ENCODE measurements around the gene FILIP1.

The FILIP1 gene

GRCh38 chr6:75491291-75491690 is 2.3 kb downstream of the FILIP1 start:
- H3K9ac ChIP-seq (ENCODE audit: low read length) = no peak overlapping the region
- peak overlapping the region in 1 of 2 experiments; percentile 56 for H3K4ac ChIP-seq (ENCODE audit: low read depth in 1 of 2, low read length in 2 of 2)
- no peak overlapping the region for H2BK15ac ChIP-seq (ENCODE audit: low read depth, poor library complexity, severe bottlenecking)
- peak overlapping the region; percentile 19 for H2BK120ac ChIP-seq (ENCODE audit: low read depth, low read length)
- no peak overlapping the region for H2BK5ac ChIP-seq (ENCODE audit: low read depth, low read length, poor library complexity, severe bottlenecking)
- H2AFZ ChIP-seq (ENCODE audit: low read depth, low read length) = no peak overlapping the region
- no peaks in the 10 kb centered on the region for H3K27me3 ChIP-seq (ENCODE audit: control insufficient read depth in 1 of 2, insufficient read depth in 1 of 2, low read length in 2 of 2)
- no peaks in the 10 kb centered on the region for H3K9me3 ChIP-seq (ENCODE audit: control insufficient read depth, low read length)
- no peak overlapping the region for H3K23ac ChIP-seq (ENCODE audit: low read length in 2 of 2)
- no peak overlapping the region for H3K18ac ChIP-seq (ENCODE audit: low read depth in 1 of 2, low read length in 2 of 2)
- H2BK12ac ChIP-seq (ENCODE audit: low read length in 2 of 2) = peak overlapping the region in 1 of 2 experiments; percentile 15
- H3K27ac ChIP-seq (ENCODE audit: low read length, poor library complexity, severe bottlenecking) = no peak overlapping the region
- H3K79me1 ChIP-seq (replicated peaks; ENCODE audit: low read length, poor library complexity, severe bottlenecking) = peaks cover 2% of the 10 kb centered on the region
- no peak overlapping the region for H4K91ac ChIP-seq (ENCODE audit: low read length)
- H3K4me2 ChIP-seq (ENCODE audit: low read length, poor library complexity, severe bottlenecking) = peak overlapping the region; percentile 44
- 82% methylated on average over 1 of the region's 1 CpG for WGBS
- no peak overlapping the region for H4K8ac ChIP-seq (ENCODE audit: low read length)
- DNase-seq = no peak
- peaks cover 2% of the 10 kb centered on the region for H3K4me1 ChIP-seq (ENCODE audit: control insufficient read depth, insufficient read depth, low read depth, low read length)
- peak overlapping the region in 1 of 2 experiments; percentile 77 for H3K4me3 ChIP-seq (ENCODE audit: insufficient read depth in 1 of 2, low read depth in 1 of 2, low read length in 2 of 2)
- H3K14ac ChIP-seq (ENCODE audit: low read length in 2 of 2) = no peak overlapping the region
- no peaks in the 10 kb centered on the region for H3K36me3 ChIP-seq (ENCODE audit: control insufficient read depth in 1 of 2, insufficient read depth in 2 of 2, low read depth in 1 of 2, low read length in 2 of 2)
- no peak overlapping the region for H2AK5ac ChIP-seq (ENCODE audit: low read length, severe bottlenecking)

- no peak overlapping the region for H3K4ac ChIP-seq (ENCODE audit: low read depth in 1 of 2, low read length in 2 of 2)
- H4K91ac ChIP-seq (ENCODE audit: low read length) = no peak overlapping the region
- H2BK5ac ChIP-seq (ENCODE audit: low read depth, low read length, poor library complexity, severe bottlenecking) = no peak overlapping the region
- H2BK120ac ChIP-seq (ENCODE audit: low read depth, low read length) = no peak overlapping the region
- H3K9ac ChIP-seq (ENCODE audit: low read length) = no peak overlapping the region
- H3K9me3 ChIP-seq (ENCODE audit: control insufficient read depth, low read length) = no peaks in the 10 kb centered on the region
- no peaks in the 10 kb centered on the region for H3K36me3 ChIP-seq (ENCODE audit: control insufficient read depth in 1 of 2, insufficient read depth in 2 of 2, low read depth in 1 of 2, low read length in 2 of 2)
- no peaks in the 10 kb centered on the region for H3K27me3 ChIP-seq (ENCODE audit: control insufficient read depth in 1 of 2, insufficient read depth in 1 of 2, low read length in 2 of 2)
- no peak overlapping the region for H2BK12ac ChIP-seq (ENCODE audit: low read length in 2 of 2)
- H4K8ac ChIP-seq (ENCODE audit: low read length) = no peak overlapping the region
- H3K23ac ChIP-seq (ENCODE audit: low read length in 2 of 2) = no peak overlapping the region
- no peak overlapping the region for H2AK5ac ChIP-seq (ENCODE audit: low read length, severe bottlenecking)
- peak overlapping the region; percentile 21 for H3K4me2 ChIP-seq (ENCODE audit: low read length, poor library complexity, severe bottlenecking)
- no peak overlapping the region for H2AFZ ChIP-seq (ENCODE audit: low read depth, low read length)
- no peak overlapping the region for H3K27ac ChIP-seq (ENCODE audit: low read length, poor library complexity, severe bottlenecking)
- no peak overlapping the region for H3K14ac ChIP-seq (ENCODE audit: low read length in 2 of 2)
- no peak overlapping the region for H2BK15ac ChIP-seq (ENCODE audit: low read depth, poor library complexity, severe bottlenecking)
- H3K4me3 ChIP-seq (ENCODE audit: insufficient read depth in 1 of 2, low read depth in 1 of 2, low read length in 2 of 2) = no peak overlapping the region
- H3K79me1 ChIP-seq (replicated peaks; ENCODE audit: low read length, poor library complexity, severe bottlenecking) = peaks cover 6% of the 10 kb centered on the region
- no peak overlapping the region for H3K18ac ChIP-seq (ENCODE audit: low read depth in 1 of 2, low read length in 2 of 2)
- no peak for DNase-seq
- H3K4me1 ChIP-seq (ENCODE audit: control insufficient read depth, insufficient read depth, low read depth, low read length) = peaks cover 2% of the 10 kb centered on the region
- WGBS = 93% methylated on average over 2 of the region's 3 CpGs
These were observed 2.9 kb downstream of the FILIP1 start for GRCh38 chr6:75490706-75491105.

- H3K9ac ChIP-seq (ENCODE audit: low read length) = peak overlapping the region; percentile 75
- H2BK120ac ChIP-seq (ENCODE audit: low read depth, low read length) = no peak overlapping the region
- no peaks in the 10 kb centered on the region for H3K9me3 ChIP-seq (ENCODE audit: control insufficient read depth, low read length)
- WGBS = no CpG with 5 or more reads among the region's 1 CpG
- no peak overlapping the region for H3K27ac ChIP-seq (ENCODE audit: low read length, poor library complexity, severe bottlenecking)
- no peaks in the 10 kb centered on the region for H3K4me1 ChIP-seq (ENCODE audit: control insufficient read depth, insufficient read depth, low read depth, low read length)
- H3K27me3 ChIP-seq (ENCODE audit: control insufficient read depth in 1 of 2, insufficient read depth in 1 of 2, low read length in 2 of 2) = no peaks in the 10 kb centered on the region
- no peak overlapping the region for H4K91ac ChIP-seq (ENCODE audit: low read length)
- no peak overlapping the region for H2BK5ac ChIP-seq (ENCODE audit: low read depth, low read length, poor library complexity, severe bottlenecking)
- H2AFZ ChIP-seq (ENCODE audit: low read depth, low read length) = no peak overlapping the region
- no peak overlapping the region for H3K14ac ChIP-seq (ENCODE audit: low read length in 2 of 2)
- H2BK15ac ChIP-seq (ENCODE audit: low read depth, poor library complexity, severe bottlenecking) = no peak overlapping the region
- no peak overlapping the region for H3K18ac ChIP-seq (ENCODE audit: low read depth in 1 of 2, low read length in 2 of 2)
- H3K36me3 ChIP-seq (ENCODE audit: control insufficient read depth in 1 of 2, insufficient read depth in 2 of 2, low read depth in 1 of 2, low read length in 2 of 2) = no peaks in the 10 kb centered on the region
- peak; percentile 63 for DNase-seq
- no peak overlapping the region for H2AK5ac ChIP-seq (ENCODE audit: low read length, severe bottlenecking)
- no peak overlapping the region for H3K23ac ChIP-seq (ENCODE audit: low read length in 2 of 2)
- peaks cover 6% of the 10 kb centered on the region for H3K79me1 ChIP-seq (replicated peaks; ENCODE audit: low read length, poor library complexity, severe bottlenecking)
- H3K4me2 ChIP-seq (ENCODE audit: low read length, poor library complexity, severe bottlenecking) = no peak overlapping the region
- H4K8ac ChIP-seq (ENCODE audit: low read length) = no peak overlapping the region
- H3K4ac ChIP-seq (ENCODE audit: low read depth in 1 of 2, low read length in 2 of 2) = no peak overlapping the region
- no peak overlapping the region for H2BK12ac ChIP-seq (ENCODE audit: low read length in 2 of 2)
- no peak overlapping the region for H3K4me3 ChIP-seq (ENCODE audit: insufficient read depth in 1 of 2, low read depth in 1 of 2, low read length in 2 of 2)
These were observed 4.6 kb downstream of the FILIP1 start for GRCh38 chr6:75489025-75489424.

GRCh38 chr6:75488033-75488432 is 5.6 kb downstream of the FILIP1 start:
- H2BK15ac ChIP-seq (ENCODE audit: low read depth, poor library complexity, severe bottlenecking) = no peak overlapping the region
- H3K4me2 ChIP-seq (ENCODE audit: low read length, poor library complexity, severe bottlenecking) = no peak overlapping the region
- H3K79me1 ChIP-seq (replicated peaks; ENCODE audit: low read length, poor library complexity, severe bottlenecking) = peaks cover 10% of the 10 kb centered on the region
- no peak overlapping the region for H3K14ac ChIP-seq (ENCODE audit: low read length in 2 of 2)
- no peak overlapping the region for H4K91ac ChIP-seq (ENCODE audit: low read length)
- peak overlapping the region; percentile 75 for H3K9ac ChIP-seq (ENCODE audit: low read length)
- no peak overlapping the region for H3K4me3 ChIP-seq (ENCODE audit: insufficient read depth in 1 of 2, low read depth in 1 of 2, low read length in 2 of 2)
- H3K27ac ChIP-seq (ENCODE audit: low read length, poor library complexity, severe bottlenecking) = peak overlapping the region; percentile 20
- 11% methylated on average over 1 of the region's 1 CpG for WGBS
- no peaks in the 10 kb centered on the region for H3K36me3 ChIP-seq (ENCODE audit: control insufficient read depth in 1 of 2, insufficient read depth in 2 of 2, low read depth in 1 of 2, low read length in 2 of 2)
- no peaks in the 10 kb centered on the region for H3K9me3 ChIP-seq (ENCODE audit: control insufficient read depth, low read length)
- H3K27me3 ChIP-seq (ENCODE audit: control insufficient read depth in 1 of 2, insufficient read depth in 1 of 2, low read length in 2 of 2) = no peaks in the 10 kb centered on the region
- H4K8ac ChIP-seq (ENCODE audit: low read length) = no peak overlapping the region
- no peak overlapping the region for H2BK12ac ChIP-seq (ENCODE audit: low read length in 2 of 2)
- no peak overlapping the region for H2BK5ac ChIP-seq (ENCODE audit: low read depth, low read length, poor library complexity, severe bottlenecking)
- H3K23ac ChIP-seq (ENCODE audit: low read length in 2 of 2) = no peak overlapping the region
- H3K18ac ChIP-seq (ENCODE audit: low read depth in 1 of 2, low read length in 2 of 2) = peak overlapping the region in 1 of 2 experiments; percentile 30
- H3K4me1 ChIP-seq (ENCODE audit: control insufficient read depth, insufficient read depth, low read depth, low read length) = no peaks in the 10 kb centered on the region
- no peak overlapping the region for H3K4ac ChIP-seq (ENCODE audit: low read depth in 1 of 2, low read length in 2 of 2)
- H2BK120ac ChIP-seq (ENCODE audit: low read depth, low read length) = no peak overlapping the region
- H2AK5ac ChIP-seq (ENCODE audit: low read length, severe bottlenecking) = no peak overlapping the region
- DNase-seq = peak; percentile 93
- no peak overlapping the region for H2AFZ ChIP-seq (ENCODE audit: low read depth, low read length)

All from mesenchymal stem cell (in vitro differentiated cells and primary cell).